ENCODE data around the gene ZNF587B. TPM values are rescaled to one million over a fixed set of nuclear protein-coding genes. Genes with fewer than 3 reads are reported as not detected.
"Not testable (repeated sequence)": the region's sequence is repeated elsewhere in the genome, so short reads cannot be mapped to it uniquely, and the experiment has no call there.

ZNF587B gene
- total RNA-seq, 1 donor from 2014 or later, result 24.5 TPM

DNA sequence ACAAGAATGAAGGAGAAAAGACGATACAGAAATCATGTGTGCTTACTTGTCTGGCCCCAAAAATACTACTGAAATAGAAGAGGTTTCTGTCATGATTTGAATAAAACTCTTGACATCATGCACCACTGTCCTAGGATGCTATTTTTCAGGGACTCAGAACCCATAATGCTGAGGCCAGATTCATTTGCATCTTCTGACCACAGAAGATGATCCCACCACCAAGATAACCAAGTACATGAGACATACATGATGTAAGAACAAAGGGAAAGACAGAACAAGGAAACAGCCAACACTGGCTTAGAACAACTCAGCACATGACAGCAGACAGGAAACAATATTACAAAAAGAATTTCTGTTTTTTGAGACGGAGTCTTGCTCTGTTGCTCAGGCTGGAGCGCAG, 17.9 kb upstream of the ZNF587B start:
- TF ChIP-seq CTCF (IDR thresholded peaks at IDR 0.05; ENCODE audit: unreplicated experiment), result no peak
- H3K4me1 Mint-ChIP-seq (ENCODE audit: unreplicated experiment), result peaks cover 29% of the 10 kb centered on the region
- H3K4me3 Mint-ChIP-seq (ENCODE audit: unreplicated experiment), result peak overlapping the region; percentile 65
- no peak for DNase-seq (ENCODE audit: low spot score)
- peak overlapping the region; percentile 3 for H3K27ac Mint-ChIP-seq (ENCODE audit: unreplicated experiment)
- H3K36me3 Mint-ChIP-seq (ENCODE audit: low read depth, unreplicated experiment), result peaks cover 25% of the 10 kb centered on the region
- no peaks in the 10 kb centered on the region for H3K9me3 Mint-ChIP-seq (ENCODE audit: unreplicated experiment)
- peaks cover 9% of the 10 kb centered on the region for H3K27me3 Mint-ChIP-seq (ENCODE audit: unreplicated experiment)

- H3K36me3 Mint-ChIP-seq (ENCODE audit: low read depth, unreplicated experiment), result peaks cover 20% of the 10 kb centered on the region
- peak overlapping the region; percentile 47 for H3K4me3 Mint-ChIP-seq (ENCODE audit: unreplicated experiment)
- DNase-seq (ENCODE audit: low spot score); H3K9me3 Mint-ChIP-seq (ENCODE audit: unreplicated experiment): not testable (repeated sequence)
- peaks cover 31% of the 10 kb centered on the region for H3K4me1 Mint-ChIP-seq (ENCODE audit: unreplicated experiment)
- H3K27ac Mint-ChIP-seq (ENCODE audit: unreplicated experiment), result peak overlapping the region; percentile 57
- peaks cover 11% of the 10 kb centered on the region for H3K27me3 Mint-ChIP-seq (ENCODE audit: unreplicated experiment)
These were observed 16.9 kb upstream of the ZNF587B start for GRCh38 chr19:57812975-57813820.

DNA sequence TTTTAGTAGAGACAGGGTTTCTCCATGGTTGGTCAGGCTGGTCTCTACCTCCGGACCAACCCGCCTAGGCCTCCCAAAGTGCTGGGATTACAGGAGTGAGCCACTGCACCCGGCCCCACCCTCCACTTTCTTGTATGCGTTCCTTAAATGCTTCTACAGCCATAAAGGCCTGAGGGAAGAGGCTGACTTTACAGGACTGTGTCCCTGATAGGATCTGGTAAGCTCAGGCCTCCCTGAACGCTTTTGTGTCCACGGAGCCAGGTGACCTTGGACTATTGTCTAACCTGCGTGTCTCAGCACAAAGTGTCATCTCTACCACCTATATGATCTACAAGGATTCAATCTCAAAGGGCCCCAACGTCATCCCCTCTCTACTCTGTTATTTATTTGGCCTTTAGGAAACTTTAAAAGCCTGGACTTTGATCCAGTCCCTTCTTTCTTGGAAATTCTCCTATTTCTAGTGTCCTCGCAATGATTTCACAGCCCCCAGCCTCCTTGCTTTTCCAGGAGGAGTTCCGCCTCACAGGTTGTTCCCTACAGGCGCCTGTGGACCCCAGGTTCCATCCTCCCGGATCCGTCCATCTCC, 16.1 kb upstream of the ZNF587B start:
- Mint-ChIP-seq H3K4me1 (ENCODE audit: unreplicated experiment) (peaks cover 34% of the 10 kb centered on the region), H3K4me3 (ENCODE audit: unreplicated experiment) (peak overlapping the region; percentile 96), H3K27ac (ENCODE audit: unreplicated experiment) (peak overlapping the region; percentile 74), H3K27me3 (ENCODE audit: unreplicated experiment) (peaks cover 13% of the 10 kb centered on the region), H3K9me3 (ENCODE audit: unreplicated experiment) (no peaks in the 10 kb centered on the region), H3K36me3 (ENCODE audit: low read depth, unreplicated experiment) (peaks cover 20% of the 10 kb centered on the region)
- no peak for TF ChIP-seq CTCF (IDR thresholded peaks at IDR 0.05; ENCODE audit: unreplicated experiment)
- DNase-seq (ENCODE audit: low spot score), result no peak

- H3K27ac Mint-ChIP-seq (ENCODE audit: unreplicated experiment), result peak within 1 kb of the TSS; percentile 74
- peaks cover 13% of the 10 kb centered on the region for H3K27me3 Mint-ChIP-seq (ENCODE audit: unreplicated experiment)
- H3K36me3 Mint-ChIP-seq (ENCODE audit: low read depth, unreplicated experiment), result peaks cover 20% of the 10 kb centered on the region
These were observed 15.4 kb upstream of the ZNF587B start, which contains the start of gene ZNF552 for GRCh38 chr19:57814505-57815246. Gene ZNF552, minus strand, starts transcription at chr19:57814913. Its CDS starts 170 bp downstream, at chr19:57814743.

More at GRCh38 chr19:57814505-57815246, 15.4 kb upstream of the ZNF587B start, which contains the start of gene ZNF552:
- peak within 1 kb of the TSS; percentile 96 for H3K4me3 Mint-ChIP-seq (ENCODE audit: unreplicated experiment)
- DNase-seq (ENCODE audit: low spot score), result peak; percentile 68
- TF ChIP-seq CTCF (IDR thresholded peaks at IDR 0.05; ENCODE audit: unreplicated experiment), result no peak
- H3K9me3 Mint-ChIP-seq (ENCODE audit: unreplicated experiment), result no peaks in the 10 kb centered on the region
- peaks cover 32% of the 10 kb centered on the region for H3K4me1 Mint-ChIP-seq (ENCODE audit: unreplicated experiment)

Measured in endothelial cell (in vitro differentiated cells).